Measurements from ENCODE around the gene GCSAML. TPM values are rescaled to one million over a fixed set of nuclear protein-coding genes. Genes with fewer than 3 reads are reported as not detected.

The GCSAML gene
- total and polyA plus RNA-seq, 9 of the 15 experiments (the other 6 are each of a cell fraction or from before 2014, with no cell fraction given): 0.01 TPM; not detected in 8

DNA sequence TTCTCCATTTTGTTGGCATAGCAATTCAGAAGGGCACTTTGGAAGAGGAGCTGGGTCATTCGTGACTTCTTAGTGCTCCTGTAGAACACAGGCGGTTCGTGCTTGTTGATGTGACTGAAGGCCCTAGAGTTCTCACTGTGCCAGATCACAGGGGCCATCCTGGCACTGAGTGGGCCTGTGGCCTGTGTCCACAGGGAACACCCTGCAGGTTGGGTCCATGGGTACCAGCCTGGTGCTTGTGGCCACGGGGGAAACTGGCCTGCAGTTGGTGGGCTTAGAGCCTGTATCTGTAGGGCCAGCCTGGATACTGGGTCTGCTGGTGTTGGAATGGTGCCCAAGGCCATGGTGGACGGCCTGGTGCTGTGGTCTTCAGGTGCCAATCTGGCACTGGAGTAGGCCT is 65.7 kb downstream of the GCSAML start (continued):
- TF ChIP-seq, protein P1, sequence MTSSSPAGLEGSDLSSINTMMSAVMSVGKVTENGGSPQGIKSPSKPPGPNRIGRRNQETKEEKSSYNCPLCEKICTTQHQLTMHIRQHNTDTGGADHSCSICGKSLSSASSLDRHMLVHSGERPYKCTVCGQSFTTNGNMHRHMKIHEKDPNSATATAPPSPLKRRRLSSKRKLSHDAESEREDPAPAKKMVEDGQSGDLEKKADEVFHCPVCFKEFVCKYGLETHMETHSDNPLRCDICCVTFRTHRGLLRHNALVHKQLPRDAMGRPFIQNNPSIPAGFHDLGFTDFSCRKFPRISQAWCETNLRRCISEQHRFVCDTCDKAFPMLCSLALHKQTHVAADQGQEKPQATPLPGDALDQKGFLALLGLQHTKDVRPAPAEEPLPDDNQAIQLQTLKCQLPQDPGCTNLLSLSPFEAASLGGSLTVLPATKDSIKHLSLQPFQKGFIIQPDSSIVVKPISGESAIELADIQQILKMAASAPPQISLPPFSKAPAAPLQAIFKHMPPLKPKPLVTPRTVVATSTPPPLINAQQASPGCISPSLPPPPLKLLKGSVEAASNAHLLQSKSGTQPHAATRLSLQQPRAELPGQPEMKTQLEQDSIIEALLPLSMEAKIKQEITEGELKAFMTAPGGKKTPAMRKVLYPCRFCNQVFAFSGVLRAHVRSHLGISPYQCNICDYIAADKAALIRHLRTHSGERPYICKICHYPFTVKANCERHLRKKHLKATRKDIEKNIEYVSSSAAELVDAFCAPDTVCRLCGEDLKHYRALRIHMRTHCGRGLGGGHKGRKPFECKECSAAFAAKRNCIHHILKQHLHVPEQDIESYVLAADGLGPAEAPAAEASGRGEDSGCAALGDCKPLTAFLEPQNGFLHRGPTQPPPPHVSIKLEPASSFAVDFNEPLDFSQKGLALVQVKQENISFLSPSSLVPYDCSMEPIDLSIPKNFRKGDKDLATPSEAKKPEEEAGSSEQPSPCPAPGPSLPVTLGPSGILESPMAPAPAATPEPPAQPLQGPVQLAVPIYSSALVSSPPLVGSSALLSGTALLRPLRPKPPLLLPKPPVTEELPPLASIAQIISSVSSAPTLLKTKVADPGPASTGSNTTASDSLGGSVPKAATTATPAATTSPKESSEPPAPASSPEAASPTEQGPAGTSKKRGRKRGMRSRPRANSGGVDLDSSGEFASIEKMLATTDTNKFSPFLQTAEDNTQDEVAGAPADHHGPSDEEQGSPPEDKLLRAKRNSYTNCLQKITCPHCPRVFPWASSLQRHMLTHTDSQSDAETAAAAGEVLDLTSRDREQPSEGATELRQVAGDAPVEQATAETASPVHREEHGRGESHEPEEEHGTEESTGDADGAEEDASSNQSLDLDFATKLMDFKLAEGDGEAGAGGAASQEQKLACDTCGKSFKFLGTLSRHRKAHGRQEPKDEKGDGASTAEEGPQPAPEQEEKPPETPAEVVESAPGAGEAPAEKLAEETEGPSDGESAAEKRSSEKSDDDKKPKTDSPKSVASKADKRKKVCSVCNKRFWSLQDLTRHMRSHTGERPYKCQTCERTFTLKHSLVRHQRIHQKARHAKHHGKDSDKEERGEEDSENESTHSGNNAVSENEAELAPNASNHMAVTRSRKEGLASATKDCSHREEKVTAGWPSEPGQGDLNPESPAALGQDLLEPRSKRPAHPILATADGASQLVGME (CRISPR knock-in tag; IDR thresholded peaks at IDR 0.05): no peak
- TF ChIP-seq, protein P2, sequence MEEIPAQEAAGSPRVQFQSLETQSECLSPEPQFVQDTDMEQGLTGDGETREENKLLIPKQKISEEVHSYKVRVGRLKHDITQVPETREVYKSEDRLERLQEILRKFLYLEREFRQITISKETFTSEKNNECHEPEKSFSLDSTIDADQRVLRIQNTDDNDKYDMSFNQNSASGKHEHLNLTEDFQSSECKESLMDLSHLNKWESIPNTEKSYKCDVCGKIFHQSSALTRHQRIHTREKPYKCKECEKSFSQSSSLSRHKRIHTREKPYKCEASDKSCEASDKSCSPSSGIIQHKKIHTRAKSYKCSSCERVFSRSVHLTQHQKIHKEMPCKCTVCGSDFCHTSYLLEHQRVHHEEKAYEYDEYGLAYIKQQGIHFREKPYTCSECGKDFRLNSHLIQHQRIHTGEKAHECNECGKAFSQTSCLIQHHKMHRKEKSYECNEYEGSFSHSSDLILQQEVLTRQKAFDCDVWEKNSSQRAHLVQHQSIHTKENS (CRISPR knock-in tag; IDR thresholded peaks at IDR 0.05): no peak
- TF ChIP-seq MAFF (IDR thresholded peaks at IDR 0.05; ENCODE audit: low read length) (no peak), GABPA (tag; conservative IDR thresholded peaks at IDR 0.05; ENCODE audit: low read depth) (no peak), RBFOX2 (IDR thresholded peaks at IDR 0.05; ENCODE audit: low read depth, low read length) (no peak)

Small RNA genes lying within 50 kb of the gene (small RNA-seq; reads per million reads assigned to genes)
- not detected for gene RF00026

Other genes with a start within 250 kb of the GCSAML start
Only the 7 nearest of the 11 such genes appear.
- not detected in 2 replicates for gene NLRP3, start 133.0 kb upstream of the GCSAML start, total RNA-seq (2014; rRNA removed)
- not detected in 2 replicates for gene NLRP3, start 133.0 kb upstream of the GCSAML start, total RNA-seq (2014; rRNA removed; fragmentation: Illumina TruSeq; extraction: Trizol)
- gene NLRP3, start 133.0 kb upstream of the GCSAML start, total RNA-seq (2015; rRNA removed; fragmentation: Illumina TruSeq; extraction: Trizol): not detected in 2 replicates
- not detected in 2 replicates for gene NLRP3, start 133.0 kb upstream of the GCSAML start, total RNA-seq (2021)
- not detected in 2 replicates for gene NLRP3, start 133.0 kb upstream of the GCSAML start, polyA plus RNA-seq (2011; rRNA removed)
- gene NLRP3, start 133.0 kb upstream of the GCSAML start, polyA plus RNA-seq (2014; fragmentation: Illumina TruSeq; extraction: Trizol): not detected in 2 replicates
- not detected for gene NLRP3, start 133.0 kb upstream of the GCSAML start, polyA plus RNA-seq (2014; fragmentation: Nextera tagmentation; extraction: Ambion mirVana)
- gene NLRP3, start 133.0 kb upstream of the GCSAML start, polyA plus RNA-seq (2014; rRNA removed): not detected in 2 replicates
- not detected in 2 replicates for gene OR2B11, start 91.0 kb upstream of the GCSAML start, total RNA-seq (2014; rRNA removed)
- not detected in 2 replicates for gene OR2B11, start 91.0 kb upstream of the GCSAML start, total RNA-seq (2014; rRNA removed; fragmentation: Illumina TruSeq; extraction: Trizol)
- not detected in 2 replicates for gene OR2B11, start 91.0 kb upstream of the GCSAML start, total RNA-seq (2015; rRNA removed; fragmentation: Illumina TruSeq; extraction: Trizol)
- gene OR2B11, start 91.0 kb upstream of the GCSAML start, total RNA-seq (2021): not detected in 2 replicates
- not detected in 2 replicates for gene OR2B11, start 91.0 kb upstream of the GCSAML start, polyA plus RNA-seq (2011; rRNA removed)
- not detected in 2 replicates for gene OR2B11, start 91.0 kb upstream of the GCSAML start, polyA plus RNA-seq (2014; fragmentation: Illumina TruSeq; extraction: Trizol)
- not detected for gene OR2B11, start 91.0 kb upstream of the GCSAML start, polyA plus RNA-seq (2014; fragmentation: Nextera tagmentation; extraction: Ambion mirVana)
- gene OR2B11, start 91.0 kb upstream of the GCSAML start, polyA plus RNA-seq (2014; rRNA removed): not detected in 2 replicates
- gene OR2C3, start 12.7 kb upstream of the GCSAML start, total RNA-seq (2014; rRNA removed): 0.04 TPM in 1 of 2 replicates, not detected in the other
- not detected in 2 replicates for gene OR2C3, start 12.7 kb upstream of the GCSAML start, total RNA-seq (2014; rRNA removed; fragmentation: Illumina TruSeq; extraction: Trizol)
- 0.04 TPM in 2 replicates for gene OR2C3, start 12.7 kb upstream of the GCSAML start, total RNA-seq (2015; rRNA removed; fragmentation: Illumina TruSeq; extraction: Trizol)
- 0.02 TPM in 1 of 2 replicates, not detected in the other for gene OR2C3, start 12.7 kb upstream of the GCSAML start, total RNA-seq (2021)
- gene OR2C3, start 12.7 kb upstream of the GCSAML start, polyA plus RNA-seq (2011; rRNA removed): 0.01 and 0.03 TPM in 2 replicates
- 0.03 TPM in 1 of 2 replicates, not detected in the other for gene OR2C3, start 12.7 kb upstream of the GCSAML start, polyA plus RNA-seq (2014; fragmentation: Illumina TruSeq; extraction: Trizol)
- gene OR2C3, start 12.7 kb upstream of the GCSAML start, polyA plus RNA-seq (2014; fragmentation: Nextera tagmentation; extraction: Ambion mirVana): under 1 TPM in 1 of 2 experiments, not detected in 1; under 0.01 TPM
- gene OR2C3, start 12.7 kb upstream of the GCSAML start, polyA plus RNA-seq (2014; rRNA removed): 0.05 TPM in 1 of 2 replicates, not detected in the other
- gene OR2G2, start 39.2 kb downstream of the GCSAML start, total RNA-seq (2014; rRNA removed): not detected in 2 replicates
- gene OR2G2, start 39.2 kb downstream of the GCSAML start, total RNA-seq (2014; rRNA removed; fragmentation: Illumina TruSeq; extraction: Trizol): not detected in 2 replicates
- not detected in 2 replicates for gene OR2G2, start 39.2 kb downstream of the GCSAML start, total RNA-seq (2015; rRNA removed; fragmentation: Illumina TruSeq; extraction: Trizol)
- not detected in 2 replicates for gene OR2G2, start 39.2 kb downstream of the GCSAML start, total RNA-seq (2021)
- not detected in 2 replicates for gene OR2G2, start 39.2 kb downstream of the GCSAML start, polyA plus RNA-seq (2011; rRNA removed)
- not detected in 2 replicates for gene OR2G2, start 39.2 kb downstream of the GCSAML start, polyA plus RNA-seq (2014; fragmentation: Illumina TruSeq; extraction: Trizol)
- gene OR2G2, start 39.2 kb downstream of the GCSAML start, polyA plus RNA-seq (2014; fragmentation: Nextera tagmentation; extraction: Ambion mirVana): not detected
- not detected in 2 replicates for gene OR2G2, start 39.2 kb downstream of the GCSAML start, polyA plus RNA-seq (2014; rRNA removed)
- gene OR2G3, start 56.5 kb downstream of the GCSAML start, total RNA-seq (2014; rRNA removed): not detected in 2 replicates
- not detected in 2 replicates for gene OR2G3, start 56.5 kb downstream of the GCSAML start, total RNA-seq (2014; rRNA removed; fragmentation: Illumina TruSeq; extraction: Trizol)
- gene OR2G3, start 56.5 kb downstream of the GCSAML start, total RNA-seq (2015; rRNA removed; fragmentation: Illumina TruSeq; extraction: Trizol): not detected in 2 replicates
- not detected in 2 replicates for gene OR2G3, start 56.5 kb downstream of the GCSAML start, total RNA-seq (2021)
- not detected in 2 replicates for gene OR2G3, start 56.5 kb downstream of the GCSAML start, polyA plus RNA-seq (2011; rRNA removed)
- gene OR2G3, start 56.5 kb downstream of the GCSAML start, polyA plus RNA-seq (2014; fragmentation: Illumina TruSeq; extraction: Trizol): not detected in 2 replicates
- gene OR2G3, start 56.5 kb downstream of the GCSAML start, polyA plus RNA-seq (2014; fragmentation: Nextera tagmentation; extraction: Ambion mirVana): not detected
- gene OR2G3, start 56.5 kb downstream of the GCSAML start, polyA plus RNA-seq (2014; rRNA removed): not detected in 2 replicates
- not detected in 2 replicates for gene OR13G1, start 130.6 kb downstream of the GCSAML start, total RNA-seq (2014; rRNA removed)
- not detected in 2 replicates for gene OR13G1, start 130.6 kb downstream of the GCSAML start, total RNA-seq (2014; rRNA removed; fragmentation: Illumina TruSeq; extraction: Trizol)
- gene OR13G1, start 130.6 kb downstream of the GCSAML start, total RNA-seq (2015; rRNA removed; fragmentation: Illumina TruSeq; extraction: Trizol): not detected in 2 replicates
- gene OR13G1, start 130.6 kb downstream of the GCSAML start, total RNA-seq (2021): not detected in 2 replicates
- gene OR13G1, start 130.6 kb downstream of the GCSAML start, polyA plus RNA-seq (2011; rRNA removed): not detected in 2 replicates
- gene OR13G1, start 130.6 kb downstream of the GCSAML start, polyA plus RNA-seq (2014; fragmentation: Illumina TruSeq; extraction: Trizol): not detected in 2 replicates
- not detected for gene OR13G1, start 130.6 kb downstream of the GCSAML start, polyA plus RNA-seq (2014; fragmentation: Nextera tagmentation; extraction: Ambion mirVana)
- not detected in 2 replicates for gene OR13G1, start 130.6 kb downstream of the GCSAML start, polyA plus RNA-seq (2014; rRNA removed)
- not detected in 2 replicates for gene OR6F1, start 167.5 kb downstream of the GCSAML start, total RNA-seq (2014; rRNA removed)
- gene OR6F1, start 167.5 kb downstream of the GCSAML start, total RNA-seq (2014; rRNA removed; fragmentation: Illumina TruSeq; extraction: Trizol): not detected in 2 replicates
- not detected in 2 replicates for gene OR6F1, start 167.5 kb downstream of the GCSAML start, total RNA-seq (2015; rRNA removed; fragmentation: Illumina TruSeq; extraction: Trizol)
- gene OR6F1, start 167.5 kb downstream of the GCSAML start, total RNA-seq (2021): not detected in 2 replicates
- not detected in 2 replicates for gene OR6F1, start 167.5 kb downstream of the GCSAML start, polyA plus RNA-seq (2011; rRNA removed)
- gene OR6F1, start 167.5 kb downstream of the GCSAML start, polyA plus RNA-seq (2014; fragmentation: Illumina TruSeq; extraction: Trizol): not detected in 2 replicates
- not detected for gene OR6F1, start 167.5 kb downstream of the GCSAML start, polyA plus RNA-seq (2014; fragmentation: Nextera tagmentation; extraction: Ambion mirVana)
- gene OR6F1, start 167.5 kb downstream of the GCSAML start, polyA plus RNA-seq (2014; rRNA removed): not detected in 2 replicates